HG02973 (cell line): ENCODE measurements around the gene NDUFB10.

Experiments
- ATAC-seq: cut with Tn5 transposase; IDR thresholded peaks from one replicate; pipeline ENCODE4 v1.9.1; 2021; ENCODE audit warnings: moderate library complexity; ENCODE audit not compliant: unreplicated experiment

The NDUFB10 gene

GRCh38 chr16:1982013-1982433 lies 22.7 kb downstream of the NDUFB10 start:
- ATAC-seq: no peak

- ATAC-seq: no peak
Observed at GRCh38 chr16:1982991-1983543, 23.7 kb downstream of the NDUFB10 start.

- ATAC-seq: peak; percentile 54
Observed at GRCh38 chr16:1983544-1984346, 24.4 kb downstream of the NDUFB10 start, which contains the start of gene GFER. GFER (plus strand) TSS chr16:1984193; CDS start chr16:1984219, 26 bp downstream.

DNA sequence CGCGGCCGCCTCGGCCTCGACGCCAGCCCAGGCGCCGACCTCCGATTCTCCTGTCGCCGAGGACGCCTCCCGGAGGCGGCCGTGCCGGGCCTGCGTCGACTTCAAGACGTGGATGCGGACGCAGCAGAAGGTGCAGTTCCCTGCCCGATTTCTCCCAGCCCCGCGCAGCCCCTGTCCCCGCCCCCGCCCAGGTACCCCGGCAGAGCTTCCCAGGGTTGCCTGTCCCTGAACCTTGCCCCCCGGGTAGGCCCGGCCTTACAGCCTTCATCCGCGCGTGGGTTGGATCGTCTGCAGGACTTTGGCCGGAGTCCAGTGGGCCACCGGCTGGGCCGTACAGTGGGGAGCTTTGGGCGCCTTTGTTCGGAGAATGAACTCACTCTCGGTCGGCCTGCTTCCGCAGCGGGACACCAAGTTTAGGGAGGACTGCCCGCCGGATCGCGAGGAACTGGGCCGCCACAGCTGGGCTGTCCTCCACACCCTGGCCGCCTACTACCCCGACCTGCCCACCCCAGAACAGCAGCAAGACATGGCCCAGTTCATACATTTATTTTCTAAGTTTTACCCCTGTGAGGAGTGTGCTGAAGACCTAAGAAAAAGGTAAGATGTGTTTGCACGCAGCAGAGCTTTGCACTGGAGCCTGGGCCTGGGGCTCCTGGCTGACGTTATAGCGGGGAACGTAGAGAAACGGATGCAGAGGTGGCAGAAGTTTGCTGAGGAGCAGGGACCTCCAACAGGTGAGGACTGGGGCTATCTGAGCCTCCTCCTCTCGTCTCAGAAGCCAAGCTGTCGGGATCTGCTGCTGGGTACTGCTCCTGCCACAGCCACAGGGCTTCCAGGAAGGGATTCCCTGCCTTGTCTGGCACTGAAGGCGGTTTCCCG lies 25.2 kb downstream of the NDUFB10 start:
- peak; percentile 4 for ATAC-seq

DNA sequence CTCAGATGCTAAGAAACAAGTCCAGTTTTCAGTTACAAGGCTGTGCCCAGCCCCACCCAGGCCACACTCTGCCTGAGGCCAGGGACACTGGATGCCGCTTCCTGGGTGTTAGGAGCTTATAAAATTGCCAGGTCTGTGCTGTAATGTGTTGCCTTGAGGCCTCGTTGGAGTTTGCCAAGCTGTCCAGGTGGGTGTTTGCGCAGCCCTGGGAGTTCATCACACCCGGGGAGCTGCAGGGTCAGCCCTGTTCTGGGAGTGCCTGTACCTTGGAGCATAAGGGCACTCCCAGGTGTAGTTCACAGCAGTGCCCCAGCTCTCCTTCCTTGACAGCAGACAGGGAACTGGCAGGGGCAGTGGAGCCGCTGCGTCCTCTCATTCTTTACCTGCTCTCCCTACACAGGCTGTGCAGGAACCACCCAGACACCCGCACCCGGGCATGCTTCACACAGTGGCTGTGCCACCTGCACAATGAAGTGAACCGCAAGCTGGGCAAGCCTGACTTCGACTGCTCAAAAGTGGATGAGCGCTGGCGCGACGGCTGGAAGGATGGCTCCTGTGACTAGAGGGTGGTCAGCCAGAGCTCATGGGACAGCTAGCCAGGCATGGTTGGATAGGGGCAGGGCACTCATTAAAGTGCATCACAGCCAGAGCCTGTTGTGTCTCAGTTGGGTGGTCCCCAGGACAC lies 26.3 kb downstream of the NDUFB10 start:
- no peak for ATAC-seq

- no peak for ATAC-seq
Observed at GRCh38 chr16:1987198-1987597, 27.9 kb downstream of the NDUFB10 start.

GRCh38 chr16:1989209-1990100 lies 30.1 kb downstream of the NDUFB10 start, which contains the start of gene SYNGR3:
SYNGR3 (plus strand) TSS chr16:1989970; CDS start chr16:1990103, 133 bp downstream.
- ATAC-seq: no peak

GRCh38 chr16:1990101-1990350 lies 30.7 kb downstream of the NDUFB10 start:
- no peak for ATAC-seq

GRCh38 chr16:1990351-1991134 lies 31.2 kb downstream of the NDUFB10 start:
- ATAC-seq: no peak

GRCh38 chr16:1991135-1991551 lies 31.8 kb downstream of the NDUFB10 start:
- ATAC-seq: no peak

GRCh38 chr16:1991588-1991947 lies 32.2 kb downstream of the NDUFB10 start:
- ATAC-seq: no peak

DNA sequence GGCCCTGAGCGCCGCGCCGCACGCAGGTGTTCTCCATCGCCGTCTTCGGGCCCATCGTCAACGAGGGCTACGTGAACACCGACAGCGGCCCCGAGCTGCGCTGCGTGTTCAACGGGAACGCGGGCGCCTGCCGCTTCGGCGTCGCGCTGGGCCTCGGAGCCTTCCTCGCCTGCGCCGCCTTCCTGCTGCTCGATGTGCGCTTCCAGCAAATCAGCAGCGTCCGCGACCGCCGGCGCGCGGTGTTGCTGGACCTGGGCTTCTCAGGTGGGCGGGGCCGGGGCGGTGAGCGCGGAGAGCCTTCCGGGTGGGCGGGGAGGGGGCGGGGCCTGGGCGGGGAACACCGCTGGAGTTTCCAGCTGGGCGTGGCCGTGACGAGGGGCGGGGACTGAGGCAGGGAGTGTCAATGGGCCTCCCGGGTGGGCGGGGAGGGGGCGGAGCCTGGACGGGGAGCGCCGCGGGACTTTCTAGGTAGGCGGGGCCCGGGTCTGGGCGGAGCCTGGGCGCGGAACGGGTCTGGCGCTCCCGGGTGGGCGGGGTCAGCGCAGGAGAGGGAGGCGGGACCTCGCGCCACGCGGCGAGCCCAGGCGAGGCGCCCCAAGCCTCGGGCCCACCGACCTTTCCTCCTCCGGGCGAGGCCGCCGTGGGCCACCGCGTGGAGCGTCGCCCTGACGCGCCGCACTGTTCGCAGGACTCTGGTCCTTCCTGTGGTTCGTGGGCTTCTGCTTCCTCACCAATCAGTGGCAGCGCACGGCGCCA lies 32.8 kb downstream of the NDUFB10 start:
- peak; percentile 39 for ATAC-seq

- ATAC-seq: no peak
Observed at GRCh38 chr16:1992704-1993317, 33.5 kb downstream of the NDUFB10 start.

DNA sequence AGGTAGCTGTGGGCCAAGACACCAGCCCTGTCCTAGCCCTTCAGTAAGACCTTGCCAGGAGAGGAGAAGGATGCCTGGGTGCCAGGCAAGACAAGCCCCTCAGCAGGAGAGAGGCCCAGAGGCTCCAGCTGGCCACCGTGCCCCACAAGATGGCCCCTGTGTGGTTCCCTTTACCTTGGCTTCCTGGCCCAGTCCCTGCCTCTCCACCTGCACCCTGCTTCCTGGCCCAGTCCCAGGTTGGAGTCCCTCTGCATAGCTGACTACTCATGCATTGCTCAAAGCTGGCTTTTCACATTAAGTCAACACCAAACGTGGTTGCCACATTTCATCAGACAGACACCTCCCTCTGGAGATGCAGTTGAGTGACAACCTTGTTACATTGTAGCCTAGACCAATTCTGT lies 34.4 kb downstream of the NDUFB10 start:
- no peak for ATAC-seq

DNA sequence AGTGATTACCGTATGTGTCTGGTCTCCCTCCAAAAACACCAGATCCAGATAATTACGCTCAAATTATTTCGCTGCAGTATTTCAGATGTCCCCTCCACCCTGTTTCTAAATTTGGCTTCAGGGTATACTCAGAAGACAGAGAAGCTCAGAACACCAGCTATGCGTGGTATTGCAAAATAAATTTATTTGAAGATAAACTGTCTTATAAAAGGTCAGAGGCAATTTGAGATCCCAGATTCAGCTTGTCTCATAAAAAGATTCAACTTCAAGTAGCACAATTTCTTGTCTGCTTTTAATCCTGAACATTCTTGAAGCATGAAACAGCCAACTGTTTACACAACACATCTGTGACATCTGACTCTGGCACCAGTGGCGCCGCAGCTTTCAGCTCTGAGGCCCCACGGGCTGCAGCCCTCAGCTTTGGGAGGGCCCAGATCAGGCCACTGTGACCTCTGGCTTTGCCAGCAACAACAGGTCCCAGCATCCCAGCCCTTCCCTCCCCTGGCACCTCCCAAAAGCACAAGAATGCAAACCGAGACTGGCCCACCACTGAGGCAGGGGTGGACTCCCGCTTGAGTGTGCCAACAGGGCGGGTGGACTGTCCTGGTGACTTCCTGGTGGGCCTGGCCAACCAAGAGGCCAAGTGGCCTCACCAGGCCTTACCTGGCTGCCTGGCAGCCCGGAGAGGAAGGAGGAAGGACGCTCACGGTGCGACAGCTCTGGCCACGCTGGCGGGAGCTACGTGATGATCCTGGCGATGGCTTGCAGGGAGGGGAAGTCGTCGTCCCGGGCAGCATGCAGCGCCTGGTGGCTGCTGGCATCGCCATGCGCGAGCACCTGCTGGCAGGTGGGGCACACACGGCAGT lies 38.4 kb downstream of the NDUFB10 start:
- ATAC-seq: no peak

- no peak for ATAC-seq
Observed at GRCh38 chr16:1998360-1998835, 39.1 kb downstream of the NDUFB10 start.
